GM21447 (cell line): ENCODE results near the gene ZC3H8.
A peak's percentile ranks its signal among the peaks of the same experiment; 100 is the strongest.
"Not testable (repeated sequence)": the region's sequence is repeated elsewhere in the genome, so short reads cannot be mapped to it uniquely, and the experiment has no call there.

Experiments
- ATAC-seq: cut with Tn5 transposase; IDR thresholded peaks from one replicate; pipeline ENCODE4 v1.9.1; 2021; ENCODE audit not compliant: unreplicated experiment

ZC3H8 gene

GRCh38 chr2:112254466-112255240, at the start of gene ZC3H8:
Gene ZC3H8 (minus strand): TSS chr2:112255042. CDS start chr2:112254981, 61 bp downstream.
- peak; percentile 85 for ATAC-seq

GRCh38 chr2:112304298-112304941, 49.6 kb upstream of the ZC3H8 start:
- no peak for ATAC-seq

DNA sequence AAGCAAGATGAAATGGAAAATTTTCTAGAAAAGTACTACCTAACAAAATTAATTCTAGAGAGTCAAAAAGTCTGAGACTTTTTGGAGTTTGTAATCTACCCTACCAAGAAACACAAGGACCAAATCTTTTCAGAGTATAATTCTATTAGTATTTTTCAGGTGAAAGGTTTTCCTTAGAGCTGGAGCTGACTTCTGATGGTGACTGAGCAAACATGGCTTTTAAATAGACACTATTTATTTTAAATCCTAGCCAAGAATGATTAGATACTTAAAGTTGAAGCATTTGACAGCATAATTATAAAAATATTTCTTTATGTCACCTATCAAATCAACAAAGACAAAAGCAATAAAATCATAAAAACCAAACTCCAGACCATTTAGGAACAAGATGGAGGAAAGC, 47.1 kb upstream of the ZC3H8 start:
- ATAC-seq: no peak

DNA sequence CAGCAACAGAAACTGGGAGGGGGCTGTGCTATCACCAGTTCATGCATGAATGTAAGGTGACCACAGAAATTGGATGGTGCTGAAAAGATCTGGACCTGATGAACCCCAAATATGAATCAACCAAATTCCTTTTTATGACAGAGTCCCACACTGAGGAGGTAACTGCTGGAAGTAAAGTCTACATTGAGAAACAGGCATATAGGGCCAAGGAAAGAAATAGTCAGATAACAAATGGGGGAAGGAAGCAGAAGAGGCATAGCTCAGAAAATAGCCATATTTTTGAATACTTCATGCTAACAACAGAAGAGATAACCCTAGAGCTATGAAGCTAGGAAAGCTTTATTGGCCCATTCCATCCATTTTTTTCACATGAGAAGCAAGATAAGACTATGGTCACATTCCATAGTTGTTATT, 46.3 kb upstream of the ZC3H8 start:
- ATAC-seq: no peak

- ATAC-seq: no peak
Observed at GRCh38 chr2:112296407-112296806, 41.6 kb upstream of the ZC3H8 start.

DNA sequence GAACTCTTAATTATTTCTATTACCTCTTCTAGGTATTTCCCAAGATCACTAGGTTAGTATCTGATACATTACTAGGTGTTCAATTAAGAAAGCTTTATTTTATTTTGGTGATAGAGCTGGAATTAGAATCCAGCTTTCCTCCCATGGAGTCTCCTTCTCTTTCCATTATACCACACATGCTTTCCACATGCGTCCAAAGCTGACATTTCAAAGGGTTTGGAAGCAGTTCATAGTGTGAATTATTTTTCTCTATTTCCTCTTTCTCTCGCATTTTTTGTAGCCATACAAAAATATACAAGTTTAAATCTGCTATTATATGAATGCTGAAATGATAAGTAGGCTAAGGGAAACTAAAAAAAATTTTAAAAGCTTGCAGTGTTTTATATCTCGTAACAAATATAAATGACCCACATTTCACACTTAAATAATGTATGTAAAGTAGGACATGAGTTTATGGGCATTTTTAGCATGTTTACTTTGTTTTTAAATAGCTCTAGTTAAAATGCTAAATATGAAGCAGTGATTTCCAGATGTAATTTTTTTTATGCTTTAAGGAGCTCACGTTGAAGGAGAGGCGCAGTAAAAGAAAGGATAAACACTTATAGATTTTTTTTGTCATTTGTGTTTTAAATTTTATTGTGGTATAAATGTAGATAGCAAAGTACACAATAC, 40.7 kb upstream of the ZC3H8 start:
- no peak for ATAC-seq

DNA sequence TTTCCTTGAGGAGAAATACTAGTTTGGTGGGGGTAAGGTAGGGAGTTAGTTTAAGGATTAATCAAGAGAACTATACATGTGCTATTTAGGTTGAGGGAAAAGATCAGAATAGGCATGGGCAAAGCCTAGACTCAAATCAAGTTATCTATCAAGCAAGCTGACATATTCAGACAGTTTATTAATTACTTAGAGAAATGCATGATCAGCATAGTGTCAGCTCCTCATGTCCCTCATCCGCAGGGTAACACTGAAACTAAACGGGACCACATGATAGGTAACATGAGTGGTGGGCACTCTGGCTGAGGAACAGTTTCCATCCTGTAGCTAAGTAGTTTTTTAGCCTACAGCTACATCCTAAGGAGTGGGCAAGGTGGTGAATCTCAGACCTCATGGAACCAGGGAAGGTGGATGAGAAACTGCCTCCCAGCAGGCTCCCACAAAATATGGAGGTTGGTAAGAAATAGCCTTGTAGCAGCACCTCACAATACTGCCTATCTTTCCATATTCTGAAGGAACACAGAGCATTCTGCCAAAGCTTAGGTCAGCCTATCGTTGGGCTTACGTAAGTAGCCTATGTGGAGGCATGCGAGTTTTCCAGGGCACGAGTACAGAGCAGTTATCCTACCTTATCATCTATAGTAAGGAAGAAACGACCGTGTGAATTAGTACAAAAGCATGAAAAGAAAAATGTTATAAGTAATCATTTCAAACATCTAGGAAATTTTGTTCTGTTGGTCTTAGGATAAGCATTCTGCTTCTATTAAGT, 39.0 kb upstream of the ZC3H8 start:
- ATAC-seq: no peak

GRCh38 chr2:112290648-112291047, 35.8 kb upstream of the ZC3H8 start:
- no peak for ATAC-seq

DNA sequence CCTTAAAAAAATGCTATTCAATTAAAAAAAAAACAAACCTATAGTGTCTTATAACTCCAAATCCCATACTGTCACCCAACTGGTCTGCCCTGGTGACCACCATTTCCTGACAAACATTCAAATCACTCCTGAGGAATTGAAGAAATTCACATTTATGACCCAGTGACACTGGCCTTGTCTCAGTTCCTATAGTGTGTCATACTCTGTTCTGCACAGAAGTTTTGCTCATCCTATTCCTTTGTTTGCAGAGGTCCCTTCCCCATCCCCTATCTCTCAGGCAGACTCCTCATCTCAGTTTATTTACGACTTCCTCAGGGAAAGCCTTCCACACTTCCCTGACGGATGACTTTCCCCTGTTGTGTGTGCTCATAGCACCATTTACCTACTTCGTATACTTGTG, 35.2 kb upstream of the ZC3H8 start:
- ATAC-seq: no peak

DNA sequence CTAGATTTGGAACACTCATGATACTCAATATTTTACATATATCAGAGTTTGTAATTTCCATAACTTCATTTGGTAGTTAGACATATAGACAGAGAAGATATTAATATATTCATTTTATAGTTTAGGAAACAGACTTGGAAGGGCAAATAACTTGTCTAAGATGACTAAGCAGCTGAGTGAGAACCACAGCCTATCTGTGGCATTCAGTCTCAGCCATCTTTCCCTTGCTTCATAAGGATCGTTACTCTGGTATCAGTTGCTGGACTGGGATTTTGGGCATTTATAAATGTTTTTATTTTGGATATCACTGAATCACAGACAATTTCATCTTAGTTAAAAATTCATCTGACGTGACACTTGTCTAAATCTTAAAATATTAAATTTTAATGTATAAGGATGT, 28.7 kb upstream of the ZC3H8 start:
- not testable (repeated sequence) for ATAC-seq

DNA sequence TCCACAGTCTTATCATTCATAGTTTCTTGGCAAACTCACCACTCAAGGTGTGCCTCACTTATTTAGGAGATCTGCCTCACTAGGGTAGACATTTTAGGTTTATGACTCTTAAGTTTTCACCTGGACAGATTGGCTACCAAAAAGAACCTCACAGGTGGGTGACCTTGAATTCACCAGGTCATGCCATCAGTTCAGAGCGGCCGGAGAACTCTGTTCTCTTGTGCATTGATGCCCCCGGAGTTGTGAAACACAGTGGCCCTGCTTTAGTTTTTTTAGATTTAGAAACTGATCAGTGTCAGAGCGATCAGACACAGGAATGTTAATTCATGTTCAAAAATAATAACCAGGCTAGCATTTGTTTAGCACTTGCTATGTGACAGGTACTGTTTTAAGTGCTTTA, 27.2 kb upstream of the ZC3H8 start:
- ATAC-seq: not testable (repeated sequence)

DNA sequence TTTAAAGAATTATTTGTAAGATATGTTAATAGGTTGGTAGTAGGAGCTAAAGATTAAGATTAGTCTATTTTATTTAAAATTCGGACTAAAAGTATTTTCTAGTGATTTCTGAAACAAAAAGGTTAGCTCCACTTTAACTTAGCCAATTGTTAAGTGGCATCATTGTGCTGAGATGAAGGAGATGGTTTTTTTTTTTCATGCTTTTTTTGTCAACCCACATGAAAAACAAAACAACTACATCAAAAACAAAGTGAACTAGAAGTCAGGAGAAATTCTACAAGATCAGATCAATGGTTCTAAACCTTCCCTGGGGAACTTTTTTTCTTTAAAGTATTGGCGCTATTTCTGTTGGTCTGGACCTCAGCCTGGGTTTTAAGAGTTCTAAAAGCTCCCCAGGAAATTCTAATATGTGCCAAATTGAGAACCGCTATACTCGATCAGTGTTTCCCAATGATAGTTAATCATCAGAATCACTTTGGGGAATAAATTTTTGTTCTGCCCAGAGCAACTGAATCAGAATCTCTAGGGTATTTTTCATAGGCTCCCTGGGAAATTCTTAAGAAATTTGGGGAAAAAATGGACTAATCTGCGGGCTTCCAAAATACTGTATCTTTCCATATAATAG, 22.9 kb upstream of the ZC3H8 start:
- ATAC-seq: no peak

DNA sequence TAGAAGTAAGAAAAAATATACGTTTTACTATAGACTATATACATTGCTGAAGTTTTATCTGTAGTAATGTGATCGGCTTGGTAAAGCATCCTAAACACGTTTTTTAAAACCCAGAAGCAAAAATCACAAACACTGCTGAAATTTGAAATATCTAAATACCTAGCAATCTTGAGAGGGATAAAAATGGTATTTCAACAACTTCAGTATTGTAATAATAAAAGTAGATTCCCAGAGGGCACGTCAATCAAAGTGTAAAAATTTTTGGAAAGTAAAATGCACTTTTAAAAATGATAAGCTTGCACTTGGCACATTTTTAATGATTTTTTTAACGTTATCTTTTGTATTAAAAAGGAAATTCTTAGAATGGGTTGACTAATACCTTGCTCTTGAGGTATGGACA, 22.1 kb upstream of the ZC3H8 start:
- no peak for ATAC-seq

- ATAC-seq: peak; percentile 48
Observed at GRCh38 chr2:112275887-112276773, 21.3 kb upstream of the ZC3H8 start.

GRCh38 chr2:112275311-112275886, 20.6 kb upstream of the ZC3H8 start, which contains the start of gene ZC3H6:
Gene ZC3H6 (plus strand): TSS chr2:112275597. CDS start chr2:112275995, 398 bp downstream.
- ATAC-seq: peak; percentile 94

DNA sequence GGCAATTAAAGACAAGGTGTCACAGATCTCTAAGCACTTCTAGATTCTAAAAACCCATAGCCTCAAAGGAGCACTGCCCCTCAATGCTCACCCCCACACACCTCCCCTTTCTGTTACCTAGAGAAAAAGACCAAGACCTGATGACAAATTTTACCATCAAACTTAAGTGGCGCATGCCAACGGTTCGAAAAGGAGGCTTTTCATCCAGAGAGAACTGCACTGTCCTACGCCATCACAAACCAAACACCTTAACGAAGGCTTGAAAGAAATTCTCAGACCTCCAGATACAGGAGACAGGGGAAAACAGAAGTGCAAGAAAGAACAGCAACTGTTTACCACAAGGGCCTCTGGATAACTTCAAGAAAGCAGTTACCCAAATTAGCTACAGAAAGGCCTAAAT, 18.5 kb upstream of the ZC3H8 start:
- no peak for ATAC-seq

- no peak for ATAC-seq
Observed at GRCh38 chr2:112272669-112273068, 17.8 kb upstream of the ZC3H8 start.

GRCh38 chr2:112268547-112268946, 13.7 kb upstream of the ZC3H8 start:
- no peak for ATAC-seq

DNA sequence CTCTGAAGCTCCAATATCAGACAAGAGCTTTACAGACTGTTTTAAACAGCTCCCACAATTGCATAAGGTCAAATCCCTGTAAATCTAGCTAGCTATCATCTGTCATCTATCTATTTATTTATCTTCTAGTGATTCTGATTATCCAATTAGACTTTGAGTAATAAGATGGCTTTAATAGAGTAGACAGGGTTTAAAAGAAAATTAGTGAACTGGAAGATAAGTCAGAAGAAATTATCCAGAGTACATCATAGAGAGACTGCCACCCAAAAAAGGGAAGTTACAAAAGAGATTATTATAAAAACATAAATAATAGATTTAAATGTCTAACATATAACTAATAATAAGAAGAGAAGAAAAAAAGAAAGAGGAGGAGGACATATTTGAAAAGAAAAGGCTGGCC, 8.0 kb upstream of the ZC3H8 start:
- no peak for ATAC-seq

- ATAC-seq: no peak
Observed at GRCh38 chr2:112260295-112260625, 5.4 kb upstream of the ZC3H8 start.
